H1 (cell line): ENCODE measurements around the gene ATP1A3.

Experiments used
- ATF2 ChIP-seq: IDR thresholded peaks from 2 replicates; pipeline ENCODE4 v1.6.1; 2012; ENCODE audit warnings: low read length, inconsistent platforms
- CBX8 ChIP-seq: fragments of 300-800, 300-1000 bp; sonication (generic); IDR thresholded peaks from 2 replicates; pipeline ENCODE4 v1.7.1; 2016; ENCODE audit warnings: low read depth, low read length, borderline replicate concordance
- CEBPB ChIP-seq: IDR thresholded peaks from 2 replicates; pipeline ENCODE4 v1.6.1; 2012; ENCODE audit warnings: low read depth, low read length
- CREB1 ChIP-seq: IDR thresholded peaks from 2 replicates; pipeline ENCODE4 v1.6.1; 2012; ENCODE audit warnings: inconsistent platforms
- FOSL1 ChIP-seq: IDR thresholded peaks from 2 replicates; pipeline ENCODE4 v1.6.1; 2011; ENCODE audit warnings: mild to moderate bottlenecking, low read depth, low read length, moderate library complexity; ENCODE audit not compliant: insufficient read depth
- MAX ChIP-seq: IDR thresholded peaks from 2 replicates; pipeline ENCODE4 v1.6.1; 2012; ENCODE audit warnings: inconsistent platforms
- POLR2AphosphoS5 ChIP-seq: IDR thresholded peaks from 2 replicates; pipeline ENCODE4 v1.6.1; 2011; ENCODE audit warnings: low read depth, low read length
- RXRA ChIP-seq: IDR thresholded peaks from 2 replicates; pipeline ENCODE4 v1.6.1; 2011; ENCODE audit warnings: low read depth, mild to moderate bottlenecking, low read length, moderate library complexity; ENCODE audit not compliant: insufficient read depth
- TCF12 ChIP-seq: IDR thresholded peaks from 2 replicates; pipeline ENCODE4 v1.6.1; 2011; ENCODE audit warnings: low read depth, mild to moderate bottlenecking, low read length
- TEAD4 ChIP-seq: IDR thresholded peaks from 2 replicates; pipeline ENCODE4 v1.6.1; 2012; ENCODE audit warnings: low read depth, low read length, inconsistent platforms, mixed read lengths
- TF ChIP-seq, protein P1 (sequence below), 3 experiments: IDR thresholded peaks; 1 replicate in 2 of 3; 2 replicates in 1 of 3; pipeline versions ENCODE4 v1.5.1 to v1.6.1; 2011; ENCODE audit warnings: low read length in 3 of 3, mild to moderate bottlenecking in 3 of 3, inconsistent platforms in 2 of 3, low read depth in 1 of 3, moderate library complexity in 1 of 3; ENCODE audit not compliant: insufficient read depth in 1 of 3; ENCODE audit errors: control extremely low read depth in 1 of 3

GRCh38 chr19:42030645-42031440 is 36.8 kb upstream of the ATP1A3 start:
- TF ChIP-seq FOSL1 (no peak), TCF12 (no peak), CREB1 (no peak), POLR2AphosphoS5 (no peak), ATF2 (no peak), MAX (no peak), CEBPB (no peak), CBX8 (no peak), RXRA (no peak), TEAD4 (no peak)
- TF ChIP-seq, protein P1, sequence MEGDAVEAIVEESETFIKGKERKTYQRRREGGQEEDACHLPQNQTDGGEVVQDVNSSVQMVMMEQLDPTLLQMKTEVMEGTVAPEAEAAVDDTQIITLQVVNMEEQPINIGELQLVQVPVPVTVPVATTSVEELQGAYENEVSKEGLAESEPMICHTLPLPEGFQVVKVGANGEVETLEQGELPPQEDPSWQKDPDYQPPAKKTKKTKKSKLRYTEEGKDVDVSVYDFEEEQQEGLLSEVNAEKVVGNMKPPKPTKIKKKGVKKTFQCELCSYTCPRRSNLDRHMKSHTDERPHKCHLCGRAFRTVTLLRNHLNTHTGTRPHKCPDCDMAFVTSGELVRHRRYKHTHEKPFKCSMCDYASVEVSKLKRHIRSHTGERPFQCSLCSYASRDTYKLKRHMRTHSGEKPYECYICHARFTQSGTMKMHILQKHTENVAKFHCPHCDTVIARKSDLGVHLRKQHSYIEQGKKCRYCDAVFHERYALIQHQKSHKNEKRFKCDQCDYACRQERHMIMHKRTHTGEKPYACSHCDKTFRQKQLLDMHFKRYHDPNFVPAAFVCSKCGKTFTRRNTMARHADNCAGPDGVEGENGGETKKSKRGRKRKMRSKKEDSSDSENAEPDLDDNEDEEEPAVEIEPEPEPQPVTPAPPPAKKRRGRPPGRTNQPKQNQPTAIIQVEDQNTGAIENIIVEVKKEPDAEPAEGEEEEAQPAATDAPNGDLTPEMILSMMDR (IDR thresholded peaks at IDR 0.05; ENCODE audit: control extremely low read depth in 1 of 3, insufficient read depth in 1 of 3, low read depth in 1 of 3, low read length in 3 of 3), result no peak
